ENCODE measurements around the gene SCTR. TPM values are rescaled to one million over a fixed set of nuclear protein-coding genes. Genes with fewer than 3 reads are reported as not detected.

Gene SCTR
- total RNA-seq, 1 donor from 2014 or later, result not detected

- no peak for DNase-seq (ENCODE audit: low spot score)
- Mint-ChIP-seq H3K27ac (no peak overlapping the region), H3K4me1 (peaks cover 35% of the 10 kb centered on the region), H3K27me3 (ENCODE audit: insufficient read depth, low read depth) (peaks cover 15% of the 10 kb centered on the region), H3K9me3 (peaks cover 3% of the 10 kb centered on the region), H3K4me3 (peak overlapping the region; percentile 69), H3K36me3 (no peaks in the 10 kb centered on the region)
- H3K9ac ChIP-seq, result no peak overlapping the region
- no peaks in the 10 kb centered on the region for H3K36me3 ChIP-seq
- H3K4me2 ChIP-seq, result no peak overlapping the region
- peaks cover 37% of the 10 kb centered on the region for H3F3A ChIP-seq (ENCODE audit: low read depth)
- peaks cover 31% of the 10 kb centered on the region for H3K27me3 ChIP-seq
- no peak overlapping the region for H3K27ac ChIP-seq
- H3K79me2 ChIP-seq (ENCODE audit: low read depth), result no peaks in the 10 kb centered on the region
- no peaks in the 10 kb centered on the region for H3K9me3 ChIP-seq (ENCODE audit: low read depth)
- no peak overlapping the region for H3K4me3 ChIP-seq
- no peak overlapping the region for H2AFZ ChIP-seq (replicated peaks)
- no peak for TF ChIP-seq EZH2phosphoT487 (IDR thresholded peaks at IDR 0.05)
- TF ChIP-seq CTCF (IDR thresholded peaks at IDR 0.05), result no peak
- H3K4me1 ChIP-seq, result peaks cover 23% of the 10 kb centered on the region
- H4K20me1 ChIP-seq (ENCODE audit: low read depth), result peaks cover 13% of the 10 kb centered on the region
Measured at GRCh38 chr2:119433636-119434327, 90.5 kb downstream of the SCTR start.

GRCh38 chr2:119432851-119433522 lies 91.3 kb downstream of the SCTR start:
- no peak for DNase-seq (ENCODE audit: low spot score)
- TF ChIP-seq CTCF (IDR thresholded peaks at IDR 0.05) (no peak), EZH2 (IDR thresholded peaks at IDR 0.05) (no peak), EZH2phosphoT487 (IDR thresholded peaks at IDR 0.05) (no peak)
- H3K4me3 ChIP-seq, result peak overlapping the region; percentile 64

GRCh38 chr2:119431976-119432850 lies 92.1 kb downstream of the SCTR start:
- peaks cover 31% of the 10 kb centered on the region for H3K27me3 ChIP-seq
- H3K9me3 ChIP-seq (ENCODE audit: low read depth), result no peaks in the 10 kb centered on the region
- peaks cover 21% of the 10 kb centered on the region for H3K27me3 Mint-ChIP-seq (ENCODE audit: insufficient read depth, low read depth)
- H3K36me3 Mint-ChIP-seq, result no peaks in the 10 kb centered on the region
- peak; percentile 49 for DNase-seq (ENCODE audit: low spot score)
- H3F3A ChIP-seq (ENCODE audit: low read depth), result peaks cover 42% of the 10 kb centered on the region
- peaks cover 13% of the 10 kb centered on the region for H4K20me1 ChIP-seq (ENCODE audit: low read depth)
- peak; percentile 35 for TF ChIP-seq EZH2phosphoT487 (IDR thresholded peaks at IDR 0.05)
- peak; percentile 52 for TF ChIP-seq EZH2 (IDR thresholded peaks at IDR 0.05)
- peak; percentile 5 for TF ChIP-seq CTCF (IDR thresholded peaks at IDR 0.05)
- H3K4me1 ChIP-seq, result peaks cover 23% of the 10 kb centered on the region
- H3K4me2 ChIP-seq, result peak overlapping the region; percentile 90
- H3K9ac ChIP-seq, result no peak overlapping the region
- no peaks in the 10 kb centered on the region for H3K36me3 ChIP-seq
- no peak overlapping the region for H3K27ac ChIP-seq
- H3K4me3 ChIP-seq, result peak overlapping the region; percentile 64
- no peak overlapping the region for H3K27ac Mint-ChIP-seq
- peaks cover 3% of the 10 kb centered on the region for H3K9me3 Mint-ChIP-seq
- H3K79me2 ChIP-seq (ENCODE audit: low read depth), result no peaks in the 10 kb centered on the region
- H2AFZ ChIP-seq (replicated peaks), result peak overlapping the region; percentile 86
- H3K4me1 Mint-ChIP-seq, result peaks cover 45% of the 10 kb centered on the region
- peak overlapping the region; percentile 82 for H3K4me3 Mint-ChIP-seq

More at GRCh38 chr2:119432851-119433522, 91.3 kb downstream of the SCTR start:
- peaks cover 41% of the 10 kb centered on the region for H3K4me1 Mint-ChIP-seq
- H3K9me3 Mint-ChIP-seq, result peaks cover 3% of the 10 kb centered on the region
- peak overlapping the region; percentile 82 for H3K4me3 Mint-ChIP-seq
- H3K27me3 ChIP-seq, result peaks cover 31% of the 10 kb centered on the region
- peaks cover 37% of the 10 kb centered on the region for H3F3A ChIP-seq (ENCODE audit: low read depth)
- H3K27ac ChIP-seq, result no peak overlapping the region
- no peak overlapping the region for H2AFZ ChIP-seq (replicated peaks)
- peaks cover 15% of the 10 kb centered on the region for H3K27me3 Mint-ChIP-seq (ENCODE audit: insufficient read depth, low read depth)
- peak overlapping the region; percentile 90 for H3K4me2 ChIP-seq
- no peaks in the 10 kb centered on the region for H3K9me3 ChIP-seq (ENCODE audit: low read depth)
- no peaks in the 10 kb centered on the region for H3K36me3 ChIP-seq
- H4K20me1 ChIP-seq (ENCODE audit: low read depth), result peaks cover 13% of the 10 kb centered on the region
- no peak overlapping the region for H3K9ac ChIP-seq
- H3K27ac Mint-ChIP-seq, result no peak overlapping the region
- H3K36me3 Mint-ChIP-seq, result no peaks in the 10 kb centered on the region
- H3K4me1 ChIP-seq, result peaks cover 23% of the 10 kb centered on the region
- H3K79me2 ChIP-seq (ENCODE audit: low read depth), result no peaks in the 10 kb centered on the region
